Effector CD4-positive, alpha-beta T cell (primary cell): ENCODE results near the gene PC.

ENCODE experiments used
- DNase-seq: peaks from one replicate; pipeline ENCODE4 v3.0.0-alpha.2; 2020

Gene PC

DNA sequence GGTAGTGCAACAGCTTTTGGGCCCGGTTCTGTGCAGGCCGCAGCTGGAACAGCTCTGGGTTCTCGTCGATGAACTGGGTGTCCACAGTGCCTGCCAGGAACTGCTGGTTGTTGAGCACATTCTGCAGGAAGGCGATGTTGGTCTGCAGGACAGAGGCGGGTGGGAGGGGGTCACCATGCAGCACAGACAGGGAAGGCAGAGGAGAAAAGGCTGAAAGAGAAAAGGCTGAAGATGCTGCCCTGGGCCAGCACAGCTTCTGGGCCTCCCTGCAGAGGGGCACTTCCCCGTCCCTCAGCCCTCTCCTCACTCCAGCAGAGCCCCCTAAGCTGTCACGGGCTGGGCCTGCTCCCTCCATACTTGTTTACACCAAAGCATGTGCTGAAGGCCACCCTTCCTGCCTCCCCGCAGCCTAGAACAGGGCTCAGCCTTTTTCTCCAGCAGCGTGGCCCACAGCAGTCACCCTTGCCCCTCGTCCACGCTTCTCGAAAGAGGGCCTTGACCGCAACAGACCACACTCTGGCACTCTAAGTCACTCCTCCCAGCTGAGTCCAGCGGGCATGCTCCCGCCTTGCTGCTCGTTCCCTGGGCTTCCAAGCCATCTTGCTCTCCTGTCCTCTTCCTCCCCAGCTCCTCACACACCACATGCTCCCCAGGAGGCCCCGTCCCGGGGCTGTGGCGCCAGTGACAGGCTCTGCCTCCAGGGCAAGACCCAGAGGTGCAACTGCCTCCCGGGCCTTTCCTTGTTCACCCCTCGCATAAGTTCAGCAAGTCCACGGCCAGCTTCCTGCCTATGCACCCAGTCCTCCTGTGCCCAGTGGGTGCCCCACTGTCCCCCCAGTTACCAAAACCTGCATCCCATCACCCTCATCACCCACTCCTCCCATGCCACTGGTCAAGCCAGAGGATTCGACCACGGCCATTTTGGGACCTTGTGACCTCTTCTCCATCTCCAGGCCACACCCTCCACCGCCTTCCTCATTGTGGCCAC lies 104.6 kb downstream of the PC start:
- no peak for DNase-seq

DNA sequence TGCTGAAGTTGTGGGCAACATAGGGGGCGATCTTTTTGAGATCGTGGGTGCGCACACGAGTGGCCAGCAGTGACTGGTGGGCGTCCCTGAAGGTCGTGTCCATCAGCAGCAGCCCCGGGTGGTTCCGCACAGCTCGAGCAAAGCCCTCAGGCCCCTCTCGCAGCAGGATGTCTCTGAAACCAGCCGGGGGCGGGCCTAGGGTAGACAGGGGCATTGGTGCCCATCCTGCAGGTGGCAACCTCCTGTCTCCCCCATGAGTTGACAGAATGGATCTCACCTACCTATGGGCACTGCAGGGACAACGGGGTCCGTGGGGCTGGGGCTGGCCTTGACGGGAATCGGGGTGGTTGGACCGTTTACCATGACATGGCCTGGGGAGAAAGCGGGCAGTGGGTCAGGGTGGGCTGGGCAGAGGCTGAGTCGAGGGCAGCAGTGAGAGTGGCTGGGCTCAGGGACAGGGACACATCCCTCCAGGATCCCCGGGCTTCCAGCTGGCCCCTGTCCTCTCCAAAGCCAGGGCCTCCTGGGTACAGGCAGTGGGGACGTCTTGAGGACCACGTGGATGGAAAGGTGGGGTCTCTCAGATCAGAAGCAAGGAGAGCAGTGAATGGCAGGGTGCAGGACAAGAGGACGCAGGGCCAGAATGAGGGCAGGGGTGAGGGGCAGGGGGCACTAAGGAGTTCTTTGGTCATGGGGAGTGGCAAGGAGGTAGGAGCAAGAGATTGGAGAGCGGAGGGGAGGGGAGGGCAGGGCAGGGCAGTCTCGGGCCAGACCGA lies 105.5 kb downstream of the PC start:
- DNase-seq = no peak

DNA sequence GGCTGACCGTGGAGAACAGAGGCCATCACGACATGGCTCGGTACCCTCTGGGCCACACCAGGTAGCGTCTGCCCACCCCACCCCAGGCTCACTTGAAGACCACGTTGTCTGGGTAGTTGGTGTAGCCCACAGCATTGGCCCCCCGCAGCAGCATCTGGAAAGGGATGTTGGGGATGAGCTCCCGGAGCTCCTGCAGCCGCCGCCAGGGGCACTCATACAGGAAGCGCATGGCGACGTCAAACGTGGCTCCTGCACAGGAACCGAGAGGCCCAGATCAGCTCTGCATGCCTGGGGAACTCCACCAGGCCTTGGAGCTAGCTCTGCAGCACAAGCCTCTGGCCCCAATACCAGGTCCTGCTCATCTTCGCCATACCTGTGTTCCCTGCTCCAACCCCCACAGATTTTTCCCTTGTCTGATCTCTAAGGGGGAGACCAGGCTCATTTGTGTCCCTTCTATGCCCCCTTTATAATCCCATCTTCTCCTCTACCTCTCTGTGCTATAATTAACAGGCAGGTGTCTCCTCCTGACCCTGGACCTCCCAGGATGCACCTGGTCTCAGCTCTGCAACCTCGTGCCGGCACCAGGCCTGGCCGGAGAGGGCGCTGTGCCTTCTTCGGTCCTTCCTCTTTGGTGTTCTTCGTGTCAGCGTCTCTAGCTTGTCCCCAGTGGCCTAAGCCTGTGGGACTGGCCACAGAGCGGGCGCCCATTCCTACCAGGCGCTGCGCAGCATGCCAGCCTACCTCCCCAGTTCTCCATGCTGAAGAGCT lies 106.3 kb downstream of the PC start:
- no peak for DNase-seq

DNA sequence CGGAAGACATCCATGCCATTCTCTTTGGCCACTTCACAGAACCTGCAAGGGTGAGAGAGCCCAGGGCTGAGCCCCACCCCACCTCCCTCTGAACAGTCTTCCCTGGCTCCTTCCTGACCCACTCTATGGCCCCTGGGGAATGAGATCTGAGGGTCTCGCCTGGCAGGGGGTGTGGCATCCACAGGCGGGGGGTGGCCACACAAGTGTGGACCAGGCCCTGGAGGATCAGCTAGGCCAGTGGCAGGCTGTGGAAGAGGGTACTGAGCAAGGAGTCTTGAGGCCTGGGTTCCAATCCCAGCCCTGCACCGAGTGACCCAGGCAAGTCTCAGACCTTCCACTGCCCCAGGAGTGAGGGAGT lies 107.0 kb downstream of the PC start:
- no peak for DNase-seq

DNA sequence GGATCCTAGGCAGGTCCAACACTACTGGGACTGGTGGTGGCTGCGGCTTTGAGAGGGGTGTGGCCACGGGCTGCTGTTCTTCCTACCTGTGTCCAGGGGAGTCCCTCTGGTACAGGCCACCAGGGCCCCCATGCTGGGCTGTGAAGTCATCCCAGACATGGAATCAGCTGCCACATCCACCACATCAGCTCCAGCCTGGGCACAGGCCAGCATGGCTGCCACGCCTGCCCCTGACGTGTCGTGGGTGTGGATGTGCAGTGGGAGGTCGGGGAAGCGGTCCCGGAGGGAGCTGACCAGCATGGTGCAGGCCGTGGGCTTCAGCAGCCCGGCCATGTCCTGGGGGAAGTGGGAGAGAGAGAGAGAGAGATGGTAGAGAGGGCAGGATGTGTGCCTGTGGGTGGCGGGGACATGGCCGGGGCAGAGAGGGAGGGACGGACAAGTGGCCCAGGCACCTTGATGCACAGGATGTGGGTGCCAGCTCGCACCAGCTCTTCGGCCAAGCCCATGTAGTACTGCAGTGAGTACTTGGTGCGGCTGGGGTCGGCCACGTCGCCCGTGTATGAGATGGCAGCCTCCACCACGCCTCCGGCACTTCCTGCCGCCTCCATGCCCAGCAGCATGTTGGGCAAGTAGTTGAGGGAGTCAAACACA lies 107.5 kb downstream of the PC start:
- DNase-seq = no peak

DNA sequence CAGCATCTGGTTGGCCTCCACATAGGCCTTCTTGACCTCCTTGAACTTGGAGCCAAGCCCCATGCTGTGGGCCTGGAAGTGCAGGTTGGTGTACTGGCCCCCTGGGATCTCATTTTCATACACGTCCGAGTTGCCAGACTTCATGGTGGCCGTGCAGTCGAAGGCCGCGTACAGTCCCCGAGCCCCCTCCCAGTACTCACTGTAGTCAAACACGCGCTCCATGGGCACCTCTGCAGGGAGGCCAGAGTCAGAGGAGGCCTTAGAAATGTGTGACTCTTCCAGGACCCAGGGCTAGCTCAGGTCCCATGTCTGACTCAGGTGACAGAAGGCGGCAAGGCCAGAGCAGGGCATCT lies 108.0 kb downstream of the PC start:
- DNase-seq = no peak

DNA sequence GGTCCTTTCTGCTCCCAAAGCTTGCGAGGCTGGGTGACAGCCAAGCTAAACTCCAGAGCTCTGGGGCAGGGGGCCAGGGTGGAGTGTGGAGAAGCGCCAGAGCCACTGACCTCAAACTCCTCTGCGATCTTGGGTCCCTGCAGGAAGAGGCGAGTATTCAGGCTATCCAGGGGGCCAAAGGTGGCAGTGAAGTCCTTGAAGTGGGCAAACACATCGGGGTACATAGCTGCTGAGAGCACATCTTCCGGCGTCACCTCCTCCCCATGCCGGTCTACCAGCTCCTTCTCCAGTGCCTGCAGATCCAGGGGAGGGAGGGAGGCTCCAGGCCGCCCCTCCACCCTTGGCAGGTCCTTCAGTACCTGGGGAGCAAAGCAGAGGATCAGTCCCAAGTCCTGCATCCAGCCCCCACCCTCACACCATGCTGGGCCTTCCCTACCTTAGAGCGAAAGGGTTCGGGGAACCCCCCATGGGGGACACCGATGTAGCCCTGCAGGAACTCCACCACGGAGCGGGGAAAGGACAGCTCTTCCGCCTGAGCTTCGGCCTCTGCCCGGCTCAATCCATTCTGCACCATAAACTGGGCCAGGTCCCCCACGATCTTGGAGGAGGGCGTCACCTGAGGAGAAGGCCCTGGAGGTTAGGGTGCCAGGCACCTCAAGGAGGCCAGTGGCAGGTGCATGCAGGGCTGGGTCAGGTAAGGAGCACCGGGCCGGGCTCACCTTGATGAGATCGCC lies 108.5 kb downstream of the PC start:
- no peak for DNase-seq

DNA sequence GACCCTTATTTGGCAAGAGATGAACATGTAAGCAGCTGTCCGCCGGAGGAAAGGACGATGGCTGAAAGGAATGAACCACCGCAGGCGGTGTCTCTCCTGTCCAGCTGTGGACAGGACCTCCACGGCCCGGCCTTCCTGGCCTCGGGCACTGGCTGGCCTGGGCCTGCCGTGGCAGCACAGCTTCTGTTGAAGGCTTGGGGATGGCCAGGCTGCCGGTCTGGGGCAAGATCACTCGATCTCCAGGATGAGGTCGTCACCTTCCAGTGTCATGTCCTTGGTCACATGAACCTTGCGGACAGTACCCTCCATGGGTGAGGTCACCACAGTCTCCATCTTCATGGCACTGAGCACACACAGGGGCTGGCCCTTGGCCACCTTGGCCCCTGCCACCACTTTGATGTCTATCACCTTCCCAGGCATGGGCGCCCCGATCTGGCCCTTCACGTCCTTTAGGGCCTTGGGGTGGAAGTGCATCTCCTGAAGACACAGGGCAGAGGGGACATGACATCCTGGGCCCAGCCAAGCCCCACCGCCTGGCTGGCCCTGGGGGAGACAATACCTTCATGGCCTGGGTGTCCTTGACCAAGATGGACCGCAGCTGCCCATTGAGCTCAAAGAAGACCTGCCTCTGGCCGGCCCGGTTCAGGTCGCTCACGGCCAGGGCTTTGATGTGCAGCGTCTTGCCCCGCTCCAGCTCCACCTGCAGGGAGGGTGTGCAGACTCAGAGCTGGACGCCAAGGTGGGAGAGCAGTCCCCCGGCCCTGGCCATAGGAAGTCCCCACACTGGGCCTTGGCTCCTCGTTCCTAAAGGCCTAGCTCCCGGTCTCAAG lies 109.3 kb downstream of the PC start:
- DNase-seq = no peak

DNA sequence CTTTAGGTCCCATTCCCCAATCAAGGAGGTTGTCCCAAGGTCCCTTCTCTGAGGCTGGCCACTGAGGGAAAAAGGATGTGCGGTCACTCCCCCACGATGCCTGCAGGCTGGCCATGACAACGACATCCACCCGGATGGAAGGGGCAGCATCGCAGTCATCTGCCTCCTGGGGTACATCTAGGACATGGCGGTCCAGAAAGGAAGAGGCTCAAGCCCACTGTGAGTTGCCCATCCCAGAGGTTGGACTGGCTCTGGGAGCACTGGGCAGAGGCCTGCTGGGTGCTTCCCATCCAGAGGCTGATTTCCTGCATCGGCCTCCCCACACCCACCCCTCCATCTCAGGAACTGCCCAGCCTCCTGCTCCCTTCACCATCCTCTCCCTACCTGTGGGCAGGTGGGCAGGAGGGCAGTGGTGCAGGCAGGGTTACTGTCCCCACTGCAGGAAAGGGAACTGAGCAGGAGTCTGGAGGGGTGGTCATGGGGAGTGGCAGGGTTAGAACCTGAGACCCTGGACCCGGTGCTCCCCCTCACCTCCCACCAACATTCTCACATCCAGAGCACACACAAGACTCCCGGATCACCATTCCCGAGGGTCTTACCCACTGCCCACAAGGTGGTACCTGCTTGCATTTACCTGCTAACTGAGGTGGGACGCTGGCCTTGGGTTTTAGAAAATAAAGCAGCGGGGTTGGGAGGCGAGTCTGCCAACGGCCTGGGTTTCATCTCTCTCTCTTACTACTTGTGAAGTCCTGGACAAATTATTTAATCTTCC lies 110.5 kb downstream of the PC start:
- no peak for DNase-seq

DNA sequence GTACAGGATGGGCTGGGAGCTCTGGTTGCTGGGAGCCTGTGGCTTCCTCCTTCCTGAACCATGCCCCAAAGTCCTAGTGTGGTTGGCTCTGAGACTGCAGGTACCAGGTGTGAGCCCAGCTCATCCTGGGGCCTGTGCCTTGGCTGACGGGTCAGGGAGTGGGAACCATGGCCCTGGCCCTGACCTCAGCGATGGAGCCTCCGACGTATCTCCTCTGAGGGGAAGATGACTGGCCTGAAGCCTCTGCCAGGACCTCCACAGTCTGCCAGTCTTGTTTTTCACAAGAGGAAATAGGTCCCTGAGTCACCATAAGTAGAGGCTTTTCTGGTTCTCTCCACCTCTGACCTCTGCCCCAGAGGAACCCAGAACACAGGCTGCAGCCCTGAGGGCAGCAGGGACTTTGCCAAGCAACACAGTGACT lies 111.5 kb downstream of the PC start:
- DNase-seq = no peak

DNA sequence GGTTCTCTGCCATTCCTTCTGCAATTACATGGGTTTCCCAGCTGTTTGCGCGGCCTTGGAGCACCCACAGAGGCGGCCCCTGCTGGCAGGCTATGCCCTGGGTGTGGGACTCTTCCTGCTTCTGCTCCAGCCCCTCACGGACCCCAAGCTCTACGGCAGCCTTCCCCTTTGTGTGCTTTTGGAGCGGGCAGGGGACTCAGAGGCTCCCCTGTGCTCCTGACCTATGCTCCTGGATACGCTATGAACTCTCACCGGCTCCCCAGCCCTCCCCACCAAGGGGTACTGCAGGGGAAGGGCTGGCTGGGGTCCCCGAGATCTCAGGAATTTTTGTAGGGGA lies 112.3 kb downstream of the PC start:
- no peak for DNase-seq

DNA sequence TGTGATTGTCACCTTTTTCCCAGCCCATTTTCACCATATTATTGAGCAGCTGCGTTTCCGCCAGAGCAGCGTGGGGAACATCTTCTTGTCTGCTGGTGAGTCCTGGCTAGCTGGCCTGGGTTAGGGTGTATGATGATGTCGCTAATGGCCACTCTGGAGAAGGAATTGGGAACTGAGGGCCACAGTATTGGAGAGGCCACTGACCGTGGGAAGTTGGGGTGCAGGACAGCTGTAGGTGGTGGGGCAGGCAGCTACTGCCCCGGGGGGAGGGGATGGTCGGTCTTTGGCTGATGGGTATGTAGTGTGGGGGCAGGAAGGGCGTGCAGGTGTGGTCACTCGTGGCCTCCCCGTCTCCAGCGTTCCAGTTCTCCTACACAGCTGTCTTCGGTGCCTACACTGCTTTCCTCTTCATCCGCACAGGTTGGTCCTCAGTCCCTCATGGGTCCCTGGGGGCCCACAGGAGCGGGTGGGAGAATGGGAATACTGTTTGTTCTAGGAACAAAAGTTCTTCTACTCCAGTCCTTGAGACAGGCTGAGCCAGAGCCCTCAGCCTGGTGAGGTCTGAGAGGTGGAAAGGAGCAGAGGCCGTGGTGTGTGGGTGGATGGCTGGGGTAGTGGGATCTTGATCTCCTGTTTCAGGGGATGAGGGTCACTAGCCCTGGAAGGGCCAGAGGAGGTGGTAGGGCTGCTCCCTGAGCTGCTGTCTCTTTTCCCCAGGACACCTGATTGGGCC lies 112.9 kb downstream of the PC start:
- no peak for DNase-seq

DNA sequence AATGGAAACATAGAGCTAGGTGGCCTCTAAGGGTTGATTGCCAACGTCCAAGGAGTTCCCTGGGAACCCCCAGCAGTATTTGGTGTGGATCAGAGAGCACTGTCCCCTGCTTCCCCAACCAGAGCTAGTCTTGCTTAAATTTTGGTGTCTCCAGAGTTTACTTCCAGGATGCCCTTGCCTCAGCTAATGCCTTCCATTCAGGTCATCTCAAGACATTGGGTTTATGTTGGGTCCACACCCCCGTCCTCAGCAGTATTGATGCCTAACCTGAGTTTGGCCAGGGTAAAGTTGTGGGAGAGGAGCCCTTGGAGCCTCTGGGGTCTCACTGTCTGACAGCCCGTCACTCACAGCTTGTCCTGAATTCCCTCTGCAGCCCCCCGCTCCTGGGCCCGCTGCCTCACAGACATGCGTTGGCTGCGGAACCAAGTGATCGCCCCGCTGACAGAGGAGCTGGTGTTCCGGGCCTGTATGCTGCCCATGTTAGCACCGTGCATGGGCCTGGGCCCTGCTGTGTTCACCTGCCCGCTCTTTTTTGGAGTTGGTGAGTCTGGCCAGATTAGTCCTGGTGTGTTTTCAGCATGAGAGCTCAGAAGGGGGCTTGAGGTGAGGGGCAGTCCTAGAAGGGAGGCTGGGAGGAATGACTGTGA lies 113.6 kb downstream of the PC start:
- DNase-seq = no peak

DNA sequence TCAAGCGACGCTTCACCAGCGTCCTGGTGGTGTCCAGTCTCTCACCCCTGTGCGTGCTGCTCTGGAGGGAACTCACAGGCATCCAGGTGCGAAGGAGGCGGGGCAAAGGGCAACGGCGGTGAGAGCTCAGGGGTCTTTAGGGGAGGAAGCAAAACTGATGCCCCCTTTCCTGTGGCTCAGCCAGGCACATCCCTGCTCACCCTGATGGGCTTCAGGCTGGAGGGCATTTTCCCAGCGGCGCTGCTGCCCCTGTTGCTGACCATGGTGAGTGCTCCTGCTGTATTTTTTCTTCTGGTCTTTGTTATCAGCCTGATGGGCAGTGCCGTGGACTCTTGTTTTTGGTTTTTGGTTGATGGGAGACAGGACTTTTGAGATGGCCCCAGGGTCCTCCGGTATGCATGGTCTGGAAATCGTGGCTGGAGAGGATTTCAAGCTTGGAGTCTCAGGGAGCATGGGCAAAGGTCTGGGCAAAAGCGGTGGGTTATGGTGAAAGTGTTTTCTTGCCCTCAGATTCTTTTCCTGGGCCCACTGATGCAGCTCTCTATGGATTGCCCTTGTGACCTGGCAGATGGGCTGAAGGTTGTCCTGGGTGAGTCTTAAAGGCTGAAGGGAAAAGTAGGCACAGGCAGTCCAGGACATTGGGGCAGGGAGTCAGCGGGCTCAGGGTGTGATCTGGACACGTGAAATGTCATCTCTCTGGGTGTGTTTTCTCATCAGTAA lies 114.2 kb downstream of the PC start:
- no peak for DNase-seq

DNA sequence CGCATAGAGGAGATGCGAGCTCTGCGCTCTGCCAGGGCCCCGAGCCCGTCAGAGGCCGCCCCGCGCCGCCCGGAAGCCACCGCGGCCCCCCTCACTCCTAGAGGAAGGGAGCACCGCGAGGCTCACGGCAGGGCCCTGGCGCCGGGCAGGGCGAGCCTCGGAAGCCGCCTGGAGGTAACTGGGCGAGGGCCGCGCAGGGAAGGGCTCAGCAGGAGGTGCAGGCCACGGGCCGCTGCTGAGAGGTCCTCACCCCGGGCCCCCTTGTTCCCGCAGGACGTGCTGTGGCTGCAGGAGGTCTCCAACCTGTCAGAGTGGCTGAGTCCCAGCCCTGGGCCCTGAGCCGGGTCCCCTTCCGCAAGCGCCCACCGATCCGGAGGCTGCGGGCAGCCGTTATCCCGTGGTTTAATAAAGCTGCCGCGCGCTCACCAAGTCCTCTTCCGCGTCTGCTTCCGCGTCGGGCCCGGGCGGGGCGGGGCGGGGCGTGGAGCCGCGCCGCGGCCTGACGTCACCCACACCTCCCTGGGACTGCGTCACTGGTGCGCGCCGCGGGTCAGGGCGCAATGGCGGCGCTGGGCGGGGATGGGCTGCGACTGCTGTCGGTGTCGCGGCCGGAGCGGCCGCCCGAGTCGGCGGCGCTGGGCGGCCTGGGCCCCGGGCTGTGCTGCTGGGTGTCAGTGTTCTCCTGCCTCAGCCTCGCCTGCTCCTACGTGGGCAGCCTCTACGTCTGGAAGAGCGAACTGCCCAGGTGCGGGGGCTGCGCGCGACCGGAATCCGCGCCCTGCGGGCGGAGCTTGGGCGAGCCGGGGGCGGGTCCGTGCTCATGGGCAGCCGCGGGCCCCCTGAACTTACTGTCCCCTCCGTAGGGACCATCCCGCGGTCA lies 115.0 kb downstream of the PC start, which contains the start of gene RCE1:
Gene RCE1, plus strand, starts transcription at position 546 of the 880 bp plus-strand sequence. Its CDS starts 15 bp downstream, at position 561.
- peak; percentile 88 for DNase-seq

DNA sequence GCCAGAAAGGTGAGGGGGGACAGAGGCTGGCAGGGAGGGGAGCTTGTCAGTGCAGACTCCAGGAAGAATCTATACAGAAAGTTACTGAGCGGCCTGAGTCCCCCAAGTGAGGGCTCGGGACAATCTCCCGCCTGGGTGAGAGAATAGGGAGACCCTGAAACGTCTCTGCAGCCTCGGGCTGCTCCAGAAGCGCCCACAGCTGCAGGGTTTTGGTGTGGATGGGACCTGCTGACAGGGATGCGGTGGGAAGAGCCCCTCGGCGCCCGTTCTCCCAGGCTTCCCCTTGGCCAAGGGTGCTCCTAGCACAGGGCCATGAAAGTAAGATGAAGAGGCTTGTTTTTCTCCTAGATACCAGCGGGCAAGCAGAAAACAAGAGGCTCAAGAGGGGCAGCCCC lies 115.7 kb downstream of the PC start:
- DNase-seq = no peak

DNA sequence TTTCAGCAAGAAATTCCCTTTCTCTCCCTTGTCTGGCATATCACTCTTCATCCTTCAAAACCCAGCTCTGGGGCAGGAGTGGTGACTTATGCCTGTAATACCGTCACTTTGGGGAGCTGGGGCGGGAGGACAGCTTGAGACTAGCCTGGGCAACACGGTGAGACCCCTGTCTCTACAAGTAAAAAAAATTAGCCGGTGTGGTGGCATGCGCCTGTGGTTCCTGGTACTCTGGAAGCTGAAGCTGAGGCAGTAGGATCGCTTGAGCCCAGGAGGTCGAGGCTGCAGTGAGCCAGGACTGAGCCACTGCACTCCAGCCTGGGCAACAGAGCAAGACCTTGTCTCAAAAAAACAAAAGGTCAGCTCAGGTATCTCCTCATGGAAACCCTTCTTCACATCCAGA lies 116.3 kb downstream of the PC start:
- DNase-seq = no peak
